HAP-1 (cell line): ENCODE results near the gene MGLL.

Experiments
- DNase-seq, 2 experiments: peaks; one replicate each; pipeline ENCODE4 v3.0.0-alpha.2; 2016 to 2020; ENCODE audit warnings: low spot score in 2 of 2
- H3K27me3 ChIP-seq: fragments of 250-450 bp; sonication (Bioruptor Pico); 2 replicates; pipeline ENCODE4 v1.5.1; 2020; ENCODE audit warnings: low read depth, mild to moderate bottlenecking, moderate library complexity
- H3K36me3 ChIP-seq: fragments of 250-450 bp; sonication (Bioruptor Pico); replicated peaks from 2 replicates; pipeline ENCODE4 v1.5.1; 2020; ENCODE audit warnings: mild to moderate bottlenecking
- H3K4me1 ChIP-seq: fragments of 250-450 bp; sonication (Bioruptor Pico); 2 replicates; pipeline ENCODE4 v1.5.1; 2020; ENCODE audit warnings: mild to moderate bottlenecking
- H3K4me3 ChIP-seq: fragments of 250-450 bp; sonication (Bioruptor Pico); 2 replicates; pipeline ENCODE4 v1.5.1; 2020; ENCODE audit warnings: mild to moderate bottlenecking, moderate library complexity
- H3K9me3 ChIP-seq: fragments of 250-450 bp; sonication (Bioruptor Pico); 2 replicates; pipeline ENCODE4 v1.5.1; 2020; ENCODE audit warnings: mild to moderate bottlenecking, moderate library complexity
- in situ Hi-C: fragments of 300-500 bp; cut with MboI; formaldehyde crosslinking; loops from 3 replicates; pipeline ENCODE4 v1.14.3; 2020; ENCODE audit warnings: low sequenced_read_pairs, inconsistent platforms, mixed read lengths

MGLL gene

DNA sequence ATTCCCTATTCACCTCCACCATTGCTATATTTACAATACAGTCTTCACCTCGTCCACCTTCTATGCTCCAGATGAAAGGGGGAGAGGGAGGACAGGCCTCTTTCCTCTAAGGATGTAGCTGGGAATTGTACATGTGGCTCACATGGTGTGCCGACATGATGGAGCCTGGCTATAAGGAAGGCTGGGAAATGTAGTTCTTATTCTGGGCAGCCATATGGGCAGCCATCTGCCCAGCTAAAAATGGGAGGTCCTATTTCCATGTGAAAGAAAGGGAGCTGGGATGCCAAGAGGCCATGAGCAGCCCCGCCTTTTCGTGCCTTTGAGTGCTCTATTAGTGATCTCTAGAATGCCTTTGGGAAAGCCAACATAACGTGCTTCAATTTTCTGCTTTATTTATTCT, 27.1 kb upstream of the MGLL start:
- no peak overlapping the region for H3K4me3 ChIP-seq
- H3K9me3 ChIP-seq: no peaks in the 10 kb centered on the region
- no peaks in the 10 kb centered on the region for H3K36me3 ChIP-seq
- in situ Hi-C loops: no loop called here
- no peaks in the 10 kb centered on the region for H3K4me1 ChIP-seq
- H3K27me3 ChIP-seq: no peaks in the 10 kb centered on the region
- DNase-seq: no peak

DNA sequence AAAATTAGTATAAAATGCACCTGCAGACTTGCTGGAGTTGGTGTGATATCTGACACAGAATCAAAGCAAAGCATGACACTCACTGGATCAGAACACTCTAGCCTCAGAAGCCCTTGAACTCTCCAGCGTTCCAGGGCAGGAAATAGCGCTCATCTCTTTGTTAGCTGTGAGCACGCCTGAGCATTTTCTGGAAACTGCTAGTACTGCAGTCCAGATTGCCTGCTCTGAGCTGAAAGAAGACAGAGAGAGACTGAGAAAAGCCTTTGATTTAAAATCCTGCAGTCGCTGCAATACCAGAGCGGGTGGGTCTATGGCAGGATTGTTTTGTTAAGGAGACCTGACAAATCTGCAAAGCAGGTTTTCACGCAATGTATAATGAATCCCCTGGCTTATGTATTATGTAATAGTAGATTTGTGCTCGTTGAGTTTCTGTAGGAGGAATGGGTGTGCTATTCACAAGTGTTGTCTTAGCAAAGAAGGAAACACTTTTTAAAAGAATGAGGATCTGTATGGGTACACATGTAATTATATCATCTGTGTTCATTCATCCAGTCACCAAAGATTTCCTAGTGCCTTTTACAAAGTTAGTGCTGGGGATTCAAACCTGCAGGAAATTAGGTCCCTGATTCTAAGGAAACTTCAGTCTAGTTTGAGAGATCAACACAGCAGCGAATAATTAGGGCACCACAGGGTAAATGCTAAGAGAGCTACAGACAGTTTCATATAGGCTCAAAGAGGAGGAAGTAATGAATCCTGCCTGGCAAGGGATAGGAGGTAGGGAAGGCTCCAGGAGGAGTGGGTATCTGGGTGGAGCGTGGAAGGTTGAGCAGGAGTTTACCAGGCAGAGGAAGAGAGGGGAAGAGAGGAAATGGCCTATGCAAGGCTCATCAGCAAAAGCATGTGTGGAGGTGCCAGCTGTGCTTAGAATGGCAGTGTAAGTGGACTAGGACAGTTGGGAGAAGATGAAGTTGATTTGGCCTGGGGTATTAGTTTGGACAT, 26.1 kb upstream of the MGLL start:
- DNase-seq: no peak
- Histone ChIP-seq H3K4me1 (no peaks in the 10 kb centered on the region), H3K4me3 (no peak overlapping the region), H3K9me3 (no peaks in the 10 kb centered on the region), H3K27me3 (no peaks in the 10 kb centered on the region), H3K36me3 (no peaks in the 10 kb centered on the region)
- in situ Hi-C loops: no loop called here

DNA sequence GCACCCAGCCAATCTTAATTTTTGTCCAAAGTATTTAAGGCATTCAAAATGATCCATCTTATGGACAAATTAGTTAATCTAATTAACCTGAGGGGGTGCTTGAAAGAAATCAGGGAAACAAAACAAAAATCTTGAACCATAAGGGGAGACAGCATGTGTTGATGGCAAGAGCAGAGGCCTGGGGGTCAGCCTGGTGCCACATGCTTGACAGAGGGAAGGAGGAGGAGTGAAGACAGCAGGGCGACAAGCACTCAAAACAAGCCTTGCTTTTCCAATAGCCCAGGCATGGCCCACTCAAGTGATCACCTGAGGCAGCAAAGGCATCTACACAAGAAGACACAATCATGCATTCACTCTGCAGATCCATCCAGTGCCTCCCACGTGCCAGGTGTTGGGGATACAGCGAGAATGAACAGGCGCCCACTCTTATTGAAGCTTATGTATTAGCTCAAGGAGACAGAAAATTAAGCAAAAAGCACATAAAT, 25.0 kb upstream of the MGLL start:
- Histone ChIP-seq H3K36me3 (no peaks in the 10 kb centered on the region), H3K9me3 (no peaks in the 10 kb centered on the region), H3K4me3 (no peak overlapping the region), H3K27me3 (no peaks in the 10 kb centered on the region), H3K4me1 (peaks cover 2% of the 10 kb centered on the region; the same call in 1 of the 2 replicates)
- no peak for DNase-seq
- in situ Hi-C loops: no loop called here

DNA sequence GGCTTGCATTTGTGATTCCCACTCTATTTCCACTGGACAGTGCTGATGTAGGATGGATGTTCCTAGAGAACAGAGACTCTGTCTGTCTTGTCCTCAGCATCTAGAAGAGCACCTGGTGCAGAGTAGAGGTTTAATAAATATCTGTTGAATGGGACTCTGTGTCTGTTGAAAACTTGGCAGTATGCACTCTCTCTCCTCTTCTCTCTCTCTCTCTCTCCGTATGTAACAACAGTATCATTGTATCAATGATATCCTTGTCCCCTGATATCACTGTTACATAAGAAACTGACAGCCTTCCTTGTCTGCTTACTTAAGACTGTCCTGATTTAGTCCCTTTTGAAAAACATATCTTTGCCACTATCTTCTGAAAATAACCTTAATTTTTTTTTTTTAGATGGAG, 24.3 kb upstream of the MGLL start:
- in situ Hi-C loops: no loop called here

DNA sequence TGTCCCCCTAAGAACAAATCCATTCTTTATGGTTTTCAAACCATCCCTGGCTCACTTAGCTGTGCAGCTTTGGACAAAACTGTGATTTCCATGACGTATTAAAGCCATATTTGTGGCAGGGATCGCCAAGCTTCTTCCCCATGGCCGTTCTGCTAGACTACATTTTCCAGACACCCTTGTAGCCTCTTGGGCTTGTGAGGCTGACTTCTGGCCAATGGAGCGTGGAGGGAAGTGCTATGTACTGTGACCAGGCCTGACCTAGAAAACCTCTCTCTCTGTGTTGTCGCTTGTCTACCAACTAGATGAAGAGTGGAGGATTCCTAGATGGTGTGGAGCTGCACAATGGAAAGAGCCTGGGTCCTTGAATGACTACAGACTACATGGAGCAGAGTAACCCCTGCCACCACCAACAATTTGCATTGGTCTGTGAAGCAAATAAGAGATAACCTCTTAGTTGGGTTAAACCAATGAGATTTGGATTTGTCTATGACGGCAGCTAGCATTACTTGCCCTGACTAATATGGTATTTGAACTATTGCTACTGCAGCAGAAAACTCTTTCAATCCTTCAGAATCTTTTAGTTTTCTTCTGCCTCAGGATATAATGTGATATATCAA, 22.1 kb upstream of the MGLL start:
- H3K27me3 ChIP-seq: no peaks in the 10 kb centered on the region
- in situ Hi-C loops: no loop called here
- no peaks in the 10 kb centered on the region for H3K9me3 ChIP-seq
- no peak for DNase-seq
- no peaks in the 10 kb centered on the region for H3K36me3 ChIP-seq
- H3K4me3 ChIP-seq: no peak overlapping the region
- peaks cover 2% of the 10 kb centered on the region; the same call in 1 of the 2 replicates for H3K4me1 ChIP-seq

More for the DNA sequence above, 24.3 kb upstream of the MGLL start:
- Histone ChIP-seq H3K4me3 (no peak overlapping the region), H3K27me3 (no peaks in the 10 kb centered on the region), H3K4me1 (peaks cover 2% of the 10 kb centered on the region; the same call in 1 of the 2 replicates), H3K9me3 (no peaks in the 10 kb centered on the region), H3K36me3 (no peaks in the 10 kb centered on the region)
- DNase-seq: no peak

DNA sequence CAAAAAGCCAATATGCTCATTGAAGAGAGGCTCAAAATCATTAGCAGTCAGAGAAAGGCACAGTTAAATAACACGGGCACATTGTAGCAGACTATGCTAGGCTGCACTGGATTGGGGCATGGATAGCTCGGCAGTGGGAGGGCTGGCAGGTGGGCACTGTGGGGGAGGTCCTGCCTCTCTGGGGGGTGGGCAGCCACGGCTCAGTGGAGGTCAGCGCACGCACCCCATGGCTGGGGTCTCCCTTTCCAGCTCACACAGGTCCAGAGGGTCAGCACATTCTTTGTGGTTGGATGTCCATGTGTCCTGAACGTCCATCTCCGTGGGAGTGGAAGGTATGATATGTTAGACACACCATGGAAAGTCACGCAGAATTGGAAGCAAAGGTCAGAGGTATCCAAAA, 18.4 kb upstream of the MGLL start:
- DNase-seq: no peak
- in situ Hi-C loops: no loop called here
- Histone ChIP-seq H3K27me3 (no peaks in the 10 kb centered on the region), H3K4me3 (no peak overlapping the region), H3K36me3 (no peaks in the 10 kb centered on the region), H3K4me1 (peaks cover 2% of the 10 kb centered on the region; the same call in 1 of the 2 replicates), H3K9me3 (no peaks in the 10 kb centered on the region)

DNA sequence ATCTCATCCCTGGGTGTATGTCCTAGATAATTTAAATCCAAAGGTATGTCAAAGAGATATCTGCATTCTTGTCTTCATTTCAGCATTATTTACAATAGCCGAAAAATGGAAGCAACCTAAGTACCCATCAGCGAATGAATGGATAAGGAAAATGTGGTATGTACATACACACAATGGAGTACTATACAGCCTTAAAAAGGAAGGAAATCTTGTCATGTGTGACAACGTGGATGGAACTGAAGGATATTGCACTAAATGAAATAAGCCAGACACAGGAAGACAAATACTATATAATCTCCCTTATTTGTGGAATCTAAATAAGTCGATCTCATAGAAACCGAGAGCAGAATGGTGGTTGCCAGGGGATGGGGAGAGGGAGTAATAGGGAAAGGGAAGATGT, 16.8 kb upstream of the MGLL start:
- Histone ChIP-seq H3K9me3 (no peaks in the 10 kb centered on the region), H3K4me1 (peaks cover 2% of the 10 kb centered on the region; the same call in 1 of the 2 replicates), H3K36me3 (no peaks in the 10 kb centered on the region), H3K4me3 (no peak overlapping the region), H3K27me3 (no peaks in the 10 kb centered on the region)
- in situ Hi-C loops: no loop called here
- no peak for DNase-seq

DNA sequence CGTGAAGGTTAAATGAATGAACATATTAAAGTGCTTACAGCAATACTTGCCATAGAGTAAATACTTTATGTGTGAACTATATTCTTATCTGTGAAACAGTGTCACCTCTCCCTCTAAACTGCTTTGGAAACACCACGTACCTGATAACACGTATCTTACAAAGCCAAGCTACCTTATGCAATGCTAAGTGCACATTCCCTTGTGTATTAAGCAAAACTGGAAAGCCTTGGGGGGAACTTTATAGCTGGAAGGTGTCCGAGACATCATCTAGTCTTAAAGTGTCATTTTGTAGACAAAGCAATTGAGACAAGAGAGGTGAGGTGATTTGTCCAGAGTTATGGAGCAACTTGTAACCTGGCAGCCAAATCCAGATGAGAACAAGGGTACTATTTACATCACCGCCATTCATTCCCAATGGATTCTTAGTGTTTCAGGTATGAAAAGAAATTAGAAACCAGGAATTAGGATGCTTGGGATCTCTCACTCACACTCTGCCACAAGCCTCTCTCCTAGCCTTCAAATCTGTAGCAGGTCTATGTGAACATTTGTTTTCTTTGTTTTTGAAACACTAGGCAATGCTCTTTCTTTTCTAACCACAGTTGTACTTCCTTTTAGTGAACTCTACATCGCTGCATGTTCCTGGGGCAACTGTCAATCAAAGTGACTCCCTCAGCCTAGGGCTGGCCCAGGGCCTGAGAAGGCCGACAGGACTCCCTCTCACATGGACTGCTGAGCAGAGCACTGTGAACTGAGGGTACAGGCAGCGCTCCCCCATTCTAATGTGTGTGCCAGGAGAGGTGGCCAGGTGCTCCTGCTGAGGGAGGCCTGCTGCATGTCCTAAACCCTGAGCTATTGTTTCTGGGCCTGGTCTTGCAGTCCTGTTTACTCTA, 13.9 kb upstream of the MGLL start:
- DNase-seq: no peak
- Histone ChIP-seq H3K27me3 (no peaks in the 10 kb centered on the region), H3K4me1 (no peaks in the 10 kb centered on the region), H3K9me3 (no peaks in the 10 kb centered on the region), H3K4me3 (no peak overlapping the region), H3K36me3 (no peaks in the 10 kb centered on the region)
- in situ Hi-C loops: no loop called here

DNA sequence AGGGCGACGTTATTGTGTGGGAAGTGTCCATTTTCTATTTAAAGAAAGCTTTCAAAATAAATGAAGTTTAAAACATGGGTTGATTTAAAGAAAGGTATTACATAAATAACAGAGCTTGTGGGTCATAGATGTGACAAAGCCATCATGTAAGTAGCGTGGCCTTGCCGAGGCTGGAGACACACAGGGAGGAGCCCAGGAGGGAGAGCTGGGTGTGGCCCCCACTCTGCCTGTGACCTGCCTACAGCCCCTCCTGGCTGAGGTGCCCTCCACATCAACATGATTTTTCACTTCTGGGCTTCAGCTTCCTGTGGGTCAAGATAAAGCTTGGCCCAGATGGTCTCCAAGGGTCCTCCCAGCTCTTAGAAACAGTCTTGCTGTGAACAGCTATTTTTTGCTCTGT, 12.5 kb upstream of the MGLL start:
- H3K36me3 ChIP-seq: no peaks in the 10 kb centered on the region
- no peak overlapping the region for H3K4me3 ChIP-seq
- no peaks in the 10 kb centered on the region for H3K4me1 ChIP-seq
- no peaks in the 10 kb centered on the region for H3K27me3 ChIP-seq
- in situ Hi-C loops: no loop called here
- DNase-seq: no peak
- peaks cover 7% of the 10 kb centered on the region; the same call in 1 of the 2 replicates for H3K9me3 ChIP-seq

DNA sequence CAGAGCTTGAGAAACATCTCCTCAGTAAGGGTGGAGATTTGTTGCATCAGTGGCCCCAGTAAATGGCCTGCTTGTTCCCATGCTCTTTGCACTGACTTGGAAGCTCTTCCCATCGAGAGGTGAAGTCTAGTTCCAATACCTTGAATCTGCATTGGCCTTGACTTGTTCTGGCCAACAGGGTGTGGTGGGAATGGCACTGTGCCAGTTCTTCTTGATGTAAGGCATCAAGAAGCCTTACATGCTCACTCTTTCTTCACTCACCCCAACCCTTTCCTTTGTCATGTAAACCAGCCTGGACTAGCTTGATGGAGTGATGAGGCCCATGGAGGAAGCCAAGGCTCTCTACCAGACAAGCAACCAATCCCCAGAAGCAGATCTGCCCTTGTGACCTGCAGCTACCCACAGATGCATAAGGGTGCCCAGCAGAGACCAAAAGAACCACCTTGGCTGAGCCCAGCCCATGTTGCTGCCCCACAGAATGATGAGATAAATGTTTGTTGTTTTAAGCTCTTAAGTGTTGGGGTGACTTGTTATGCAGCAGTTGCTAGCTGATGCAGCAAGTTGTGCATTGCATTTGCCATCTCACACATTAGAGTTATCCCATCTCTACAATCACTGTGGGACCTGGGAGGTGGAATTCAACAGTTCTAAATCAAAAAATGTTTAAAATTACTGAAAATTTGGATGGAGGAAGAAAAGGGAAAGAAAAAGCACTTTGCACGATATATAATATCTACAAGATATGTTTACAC, 11.1 kb upstream of the MGLL start:
- no peak overlapping the region for H3K4me3 ChIP-seq
- no peaks in the 10 kb centered on the region for H3K4me1 ChIP-seq
- H3K36me3 ChIP-seq: no peaks in the 10 kb centered on the region
- no peaks in the 10 kb centered on the region for H3K27me3 ChIP-seq
- DNase-seq: no peak
- in situ Hi-C loops: no loop called here
- peaks cover 8% of the 10 kb centered on the region for H3K9me3 ChIP-seq

DNA sequence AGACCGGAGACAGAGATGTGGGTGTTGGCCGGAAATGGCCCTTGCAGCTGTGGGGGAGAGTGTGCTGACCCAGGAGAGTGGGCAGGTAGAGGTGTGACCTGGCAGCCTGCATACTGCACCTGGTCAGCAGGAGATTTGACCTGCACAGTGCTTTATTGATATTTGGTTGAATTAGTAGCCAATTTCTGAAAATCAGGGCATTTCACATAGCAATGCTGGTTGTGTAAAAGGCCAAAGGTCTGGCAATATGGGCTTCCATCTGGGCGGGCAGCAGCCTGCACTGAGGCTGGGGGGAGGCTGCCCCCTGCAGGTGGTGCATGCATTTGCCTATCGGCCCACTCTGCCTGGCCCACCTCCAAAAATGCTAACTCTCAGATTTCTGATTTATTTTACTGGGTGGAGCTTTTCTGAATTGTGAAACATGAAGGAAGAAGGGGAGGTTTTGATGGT, 9.4 kb upstream of the MGLL start:
- Histone ChIP-seq H3K9me3 (peaks cover 8% of the 10 kb centered on the region), H3K36me3 (no peaks in the 10 kb centered on the region), H3K4me1 (no peaks in the 10 kb centered on the region), H3K4me3 (no peak overlapping the region), H3K27me3 (no peaks in the 10 kb centered on the region)
- peak in 1 of 2 experiments; percentile 57 for DNase-seq
- in situ Hi-C loops: no loop called here

DNA sequence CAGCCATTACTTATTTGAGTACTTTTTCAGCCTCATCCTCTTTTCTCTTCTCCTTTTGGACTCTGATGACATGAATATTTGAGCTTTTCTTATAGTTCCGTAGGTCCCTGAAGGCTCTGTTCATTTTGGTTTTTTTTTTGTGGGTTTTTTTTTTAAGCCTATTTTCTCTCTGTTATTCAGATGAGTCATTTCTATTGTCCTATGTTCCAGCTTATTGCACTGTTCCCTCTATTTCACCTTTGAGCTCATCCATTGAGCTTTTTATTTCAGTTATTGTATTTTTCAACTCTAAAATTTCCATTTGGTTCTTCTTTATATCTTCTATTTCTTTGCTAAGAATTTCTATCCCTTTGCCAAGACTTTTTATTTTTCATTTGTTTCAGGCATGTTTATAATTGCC, 7.2 kb upstream of the MGLL start:
- in situ Hi-C loops: no loop called here
- peaks cover 8% of the 10 kb centered on the region for H3K9me3 ChIP-seq
- no peak for DNase-seq

DNA sequence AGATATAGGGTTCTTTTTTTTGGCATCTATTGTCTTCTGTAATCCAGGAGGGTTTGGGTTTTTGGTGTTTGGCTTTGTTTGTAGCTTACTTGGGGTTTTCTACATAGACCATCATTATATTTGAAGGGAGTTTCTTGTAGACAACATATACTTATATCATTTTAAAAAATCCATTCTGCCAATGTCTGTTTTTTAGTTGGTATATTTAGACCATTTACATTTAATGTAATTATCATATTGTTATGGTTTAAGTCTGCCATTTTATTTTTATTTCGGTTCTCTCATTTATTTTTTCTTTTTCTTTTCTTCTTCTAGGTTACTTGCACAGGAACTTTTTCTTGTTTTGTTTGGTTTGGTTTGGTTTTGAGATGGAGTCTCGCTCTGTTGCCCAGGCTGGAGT, 5.5 kb upstream of the MGLL start:
- no peaks in the 10 kb centered on the region for H3K4me1 ChIP-seq
- no peak overlapping the region for H3K4me3 ChIP-seq
- no peaks in the 10 kb centered on the region for H3K36me3 ChIP-seq
- H3K9me3 ChIP-seq: peaks cover 8% of the 10 kb centered on the region
- DNase-seq: no peak
- peaks cover 1% of the 10 kb centered on the region for H3K27me3 ChIP-seq
- in situ Hi-C loops: no loop called here

More for the DNA sequence above, 7.2 kb upstream of the MGLL start:
- no peaks in the 10 kb centered on the region for H3K27me3 ChIP-seq
- no peaks in the 10 kb centered on the region for H3K4me1 ChIP-seq
- H3K4me3 ChIP-seq: no peak overlapping the region
- no peaks in the 10 kb centered on the region for H3K36me3 ChIP-seq
